Measurements from ENCODE around the gene LPCAT3.
"Not testable (repeated sequence)": the region's sequence is repeated elsewhere in the genome, so short reads cannot be mapped to it uniquely, and the experiment has no call there.

Gene LPCAT3

GRCh38 chr12:7047306-7047705, 29.0 kb upstream of the LPCAT3 start:
- Mint-ChIP-seq H3K27ac (no peak overlapping the region), H3K36me3 (ENCODE audit: low read depth) (no peaks in the 10 kb centered on the region), H3K27me3 (peaks cover 5% of the 10 kb centered on the region), H3K4me3 (no peak overlapping the region), H3K9me3 (no peaks in the 10 kb centered on the region), H3K4me1 (ENCODE audit: low read depth) (peaks cover 7% of the 10 kb centered on the region)

GRCh38 chr12:7046383-7047105, 28.3 kb upstream of the LPCAT3 start:
- no peaks in the 10 kb centered on the region for H3K9me3 Mint-ChIP-seq

GRCh38 chr12:7045913-7046312, 27.6 kb upstream of the LPCAT3 start:
- H3K36me3 Mint-ChIP-seq (ENCODE audit: low read depth), result no peaks in the 10 kb centered on the region
- no peaks in the 10 kb centered on the region for H3K27me3 Mint-ChIP-seq
- H3K4me1 Mint-ChIP-seq (ENCODE audit: low read depth), result peaks cover 7% of the 10 kb centered on the region
- no peak overlapping the region for H3K4me3 Mint-ChIP-seq
- H3K27ac Mint-ChIP-seq, result no peak overlapping the region
- H3K9me3 Mint-ChIP-seq, result no peaks in the 10 kb centered on the region

More at GRCh38 chr12:7046383-7047105, 28.3 kb upstream of the LPCAT3 start:
- no peak overlapping the region for H3K4me3 Mint-ChIP-seq
- no peak overlapping the region for H3K27ac Mint-ChIP-seq
- H3K27me3 Mint-ChIP-seq, result peaks cover 4% of the 10 kb centered on the region
- peaks cover 7% of the 10 kb centered on the region for H3K4me1 Mint-ChIP-seq (ENCODE audit: low read depth)
- no peaks in the 10 kb centered on the region for H3K36me3 Mint-ChIP-seq (ENCODE audit: low read depth)

- Mint-ChIP-seq H3K4me1 (ENCODE audit: low read depth) (peaks cover 7% of the 10 kb centered on the region), H3K36me3 (ENCODE audit: low read depth) (no peaks in the 10 kb centered on the region), H3K4me3 (no peak overlapping the region), H3K9me3 (no peaks in the 10 kb centered on the region), H3K27ac (no peak overlapping the region), H3K27me3 (no peaks in the 10 kb centered on the region)
These were observed 24.6 kb upstream of the LPCAT3 start for GRCh38 chr12:7042842-7043241.

GRCh38 chr12:7039403-7039802, 21.1 kb upstream of the LPCAT3 start:
- H3K27me3 Mint-ChIP-seq, result no peaks in the 10 kb centered on the region

GRCh38 chr12:7038591-7038990, 20.3 kb upstream of the LPCAT3 start:
- Mint-ChIP-seq H3K36me3 (ENCODE audit: low read depth) (no peaks in the 10 kb centered on the region), H3K4me3 (no peak overlapping the region), H3K27me3 (no peaks in the 10 kb centered on the region), H3K9me3 (no peaks in the 10 kb centered on the region), H3K27ac (no peak overlapping the region), H3K4me1 (ENCODE audit: low read depth) (peaks cover 3% of the 10 kb centered on the region)

More at GRCh38 chr12:7039403-7039802, 21.1 kb upstream of the LPCAT3 start:
- H3K36me3 Mint-ChIP-seq (ENCODE audit: low read depth), result no peaks in the 10 kb centered on the region
- H3K9me3 Mint-ChIP-seq, result no peaks in the 10 kb centered on the region
- H3K4me1 Mint-ChIP-seq (ENCODE audit: low read depth), result peaks cover 3% of the 10 kb centered on the region
- H3K27ac Mint-ChIP-seq, result no peak overlapping the region
- no peak overlapping the region for H3K4me3 Mint-ChIP-seq

GRCh38 chr12:7037411-7037810, 19.1 kb upstream of the LPCAT3 start:
- H3K4me1 Mint-ChIP-seq (ENCODE audit: low read depth); H3K9me3 Mint-ChIP-seq; H3K27ac Mint-ChIP-seq; H3K4me3 Mint-ChIP-seq; H3K36me3 Mint-ChIP-seq (ENCODE audit: low read depth); H3K27me3 Mint-ChIP-seq: not testable (repeated sequence)

GRCh38 chr12:7035463-7035862, 17.2 kb upstream of the LPCAT3 start:
- H3K4me3 Mint-ChIP-seq, result no peak overlapping the region
- peaks cover 3% of the 10 kb centered on the region for H3K27me3 Mint-ChIP-seq
- no peak overlapping the region for H3K27ac Mint-ChIP-seq
- no peaks in the 10 kb centered on the region for H3K36me3 Mint-ChIP-seq (ENCODE audit: low read depth)
- no peaks in the 10 kb centered on the region for H3K9me3 Mint-ChIP-seq
- H3K4me1 Mint-ChIP-seq (ENCODE audit: low read depth), result peaks cover 3% of the 10 kb centered on the region

GRCh38 chr12:7034464-7034863, 16.2 kb upstream of the LPCAT3 start:
- peaks cover 3% of the 10 kb centered on the region for H3K27me3 Mint-ChIP-seq
- no peak overlapping the region for H3K4me3 Mint-ChIP-seq
- H3K4me1 Mint-ChIP-seq (ENCODE audit: low read depth), result peaks cover 3% of the 10 kb centered on the region
- no peaks in the 10 kb centered on the region for H3K9me3 Mint-ChIP-seq
- no peak overlapping the region for H3K27ac Mint-ChIP-seq
- no peaks in the 10 kb centered on the region for H3K36me3 Mint-ChIP-seq (ENCODE audit: low read depth)

GRCh38 chr12:7032990-7033389, 14.7 kb upstream of the LPCAT3 start:
- Mint-ChIP-seq H3K27ac (no peak overlapping the region), H3K9me3 (no peaks in the 10 kb centered on the region), H3K4me1 (ENCODE audit: low read depth) (peaks cover 3% of the 10 kb centered on the region), H3K27me3 (peaks cover 3% of the 10 kb centered on the region), H3K4me3 (no peak overlapping the region), H3K36me3 (ENCODE audit: low read depth) (no peaks in the 10 kb centered on the region)

- H3K27ac Mint-ChIP-seq, result no peak overlapping the region
- no peaks in the 10 kb centered on the region for H3K4me1 Mint-ChIP-seq (ENCODE audit: low read depth)
- H3K27me3 Mint-ChIP-seq, result peaks cover 3% of the 10 kb centered on the region
- H3K4me3 Mint-ChIP-seq, result no peak overlapping the region
- no peaks in the 10 kb centered on the region for H3K9me3 Mint-ChIP-seq
- no peaks in the 10 kb centered on the region for H3K36me3 Mint-ChIP-seq (ENCODE audit: low read depth)
These were observed 13.0 kb upstream of the LPCAT3 start for GRCh38 chr12:7031306-7031705.

GRCh38 chr12:7026854-7027253, 8.6 kb upstream of the LPCAT3 start:
- H3K4me1 Mint-ChIP-seq (ENCODE audit: low read depth), result no peaks in the 10 kb centered on the region
- no peak overlapping the region for H3K4me3 Mint-ChIP-seq
- H3K9me3 Mint-ChIP-seq, result no peaks in the 10 kb centered on the region
- no peaks in the 10 kb centered on the region for H3K27me3 Mint-ChIP-seq
- H3K36me3 Mint-ChIP-seq (ENCODE audit: low read depth), result no peaks in the 10 kb centered on the region
- H3K27ac Mint-ChIP-seq, result no peak overlapping the region

- Mint-ChIP-seq H3K4me1 (ENCODE audit: low read depth) (peaks cover 11% of the 10 kb centered on the region), H3K36me3 (ENCODE audit: low read depth) (no peaks in the 10 kb centered on the region), H3K27ac (no peak overlapping the region), H3K9me3 (no peaks in the 10 kb centered on the region), H3K4me3 (no peak overlapping the region), H3K27me3 (no peaks in the 10 kb centered on the region)
These were observed 4.8 kb upstream of the LPCAT3 start for GRCh38 chr12:7023114-7023513.

GRCh38 chr12:7021956-7022355, 3.7 kb upstream of the LPCAT3 start:
- Mint-ChIP-seq H3K9me3 (no peaks in the 10 kb centered on the region), H3K36me3 (ENCODE audit: low read depth) (no peaks in the 10 kb centered on the region), H3K27me3 (no peaks in the 10 kb centered on the region), H3K4me1 (ENCODE audit: low read depth) (peaks cover 20% of the 10 kb centered on the region), H3K4me3 (no peak overlapping the region), H3K27ac (no peak overlapping the region)

- Mint-ChIP-seq H3K36me3 (ENCODE audit: low read depth) (peaks cover 4% of the 10 kb centered on the region), H3K9me3 (no peaks in the 10 kb centered on the region), H3K27me3 (no peaks in the 10 kb centered on the region), H3K27ac (peak overlapping the region; percentile 74), H3K4me1 (ENCODE audit: low read depth) (peaks cover 33% of the 10 kb centered on the region), H3K4me3 (peak overlapping the region; percentile 99)
These were observed 830 bp upstream of the LPCAT3 start for GRCh38 chr12:7019043-7019569.

GRCh38 chr12:7017870-7018349, 366 bp downstream of the LPCAT3 start:
- H3K9me3 Mint-ChIP-seq, result no peaks in the 10 kb centered on the region
- peak overlapping the region; percentile 99 for H3K4me3 Mint-ChIP-seq
- H3K4me1 Mint-ChIP-seq (ENCODE audit: low read depth), result peaks cover 38% of the 10 kb centered on the region
- peaks cover 10% of the 10 kb centered on the region for H3K36me3 Mint-ChIP-seq (ENCODE audit: low read depth)
- peak overlapping the region; percentile 96 for H3K27ac Mint-ChIP-seq
- no peaks in the 10 kb centered on the region for H3K27me3 Mint-ChIP-seq

Measured in stimulated activated naive CD8-positive, alpha-beta T cell treated with anti-CD3 and anti-CD28 coated beads, Interleukin-15, Interleukin-2, amounts not matched to agents 100 ng/mL and 50 ng/mL, for 24 hours (primary cell).